ENCODE results near the gene PNPT1.
"Not testable (repeated sequence)": the region's sequence is repeated elsewhere in the genome, so short reads cannot be mapped to it uniquely, and the experiment has no call there.

PNPT1 gene

DNA sequence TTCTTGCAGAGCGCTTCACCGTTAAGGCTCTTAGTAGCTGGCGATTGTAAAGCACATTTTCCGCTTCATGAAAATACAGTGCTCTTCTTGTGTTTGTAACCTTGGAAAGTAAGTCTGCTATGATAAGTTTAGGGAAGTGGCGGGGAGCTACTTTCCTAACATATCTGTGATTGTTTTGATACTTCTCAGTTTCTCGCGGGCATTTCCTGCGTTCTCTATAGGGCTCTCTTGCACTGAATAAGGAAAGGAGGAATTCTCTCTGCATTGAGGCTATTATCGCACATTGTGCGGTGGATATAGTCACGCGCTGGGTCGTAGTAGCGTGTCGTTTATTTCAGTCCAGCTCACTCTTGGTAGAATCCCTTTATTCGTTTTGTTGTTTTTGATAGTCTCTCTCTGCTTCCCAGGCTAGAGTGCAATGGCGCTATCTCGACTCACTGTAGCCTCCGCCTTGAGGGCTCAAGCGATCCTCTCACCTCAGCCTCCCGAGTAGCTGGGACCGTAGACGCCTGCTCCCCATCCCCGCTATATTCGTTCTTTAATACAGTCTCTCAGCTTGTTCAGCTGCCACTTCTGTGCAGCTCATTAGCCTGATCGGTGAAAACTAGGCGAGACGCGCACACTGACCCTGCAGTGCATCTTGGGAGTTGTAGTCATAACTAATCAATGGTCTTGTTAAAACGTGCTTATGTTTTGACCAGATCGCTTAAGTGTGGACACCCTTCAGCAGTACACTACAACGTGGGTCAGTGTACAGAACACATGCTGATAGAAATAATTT is 75.2 kb downstream of the PNPT1 start:
- ATAC-seq: peak; percentile 20
- Mint-ChIP-seq H3K4me1 (peaks cover 56% of the 10 kb centered on the region), H3K27me3 (no peaks in the 10 kb centered on the region), H3K4me3 (no peak overlapping the region), H3K36me3 (ENCODE audit: low read depth) (peaks cover 30% of the 10 kb centered on the region), H3K27ac (no peak overlapping the region), H3K9me3 (no peaks in the 10 kb centered on the region)
- DNase-seq: peak; percentile 47

DNA sequence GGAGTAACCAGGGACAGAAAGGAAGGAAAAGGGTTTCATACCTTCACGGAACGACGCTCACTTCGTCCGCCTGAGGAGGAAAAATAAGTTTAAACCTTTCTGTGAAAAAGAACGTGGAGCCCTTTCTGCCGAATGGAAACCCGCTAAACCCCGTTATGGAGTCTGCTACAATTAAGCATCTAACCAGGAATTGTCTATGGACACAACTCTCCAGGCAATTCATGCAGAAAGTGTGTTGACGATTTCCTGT is 75.7 kb downstream of the PNPT1 start:
- H3K4me1 Mint-ChIP-seq: peaks cover 54% of the 10 kb centered on the region

DNA sequence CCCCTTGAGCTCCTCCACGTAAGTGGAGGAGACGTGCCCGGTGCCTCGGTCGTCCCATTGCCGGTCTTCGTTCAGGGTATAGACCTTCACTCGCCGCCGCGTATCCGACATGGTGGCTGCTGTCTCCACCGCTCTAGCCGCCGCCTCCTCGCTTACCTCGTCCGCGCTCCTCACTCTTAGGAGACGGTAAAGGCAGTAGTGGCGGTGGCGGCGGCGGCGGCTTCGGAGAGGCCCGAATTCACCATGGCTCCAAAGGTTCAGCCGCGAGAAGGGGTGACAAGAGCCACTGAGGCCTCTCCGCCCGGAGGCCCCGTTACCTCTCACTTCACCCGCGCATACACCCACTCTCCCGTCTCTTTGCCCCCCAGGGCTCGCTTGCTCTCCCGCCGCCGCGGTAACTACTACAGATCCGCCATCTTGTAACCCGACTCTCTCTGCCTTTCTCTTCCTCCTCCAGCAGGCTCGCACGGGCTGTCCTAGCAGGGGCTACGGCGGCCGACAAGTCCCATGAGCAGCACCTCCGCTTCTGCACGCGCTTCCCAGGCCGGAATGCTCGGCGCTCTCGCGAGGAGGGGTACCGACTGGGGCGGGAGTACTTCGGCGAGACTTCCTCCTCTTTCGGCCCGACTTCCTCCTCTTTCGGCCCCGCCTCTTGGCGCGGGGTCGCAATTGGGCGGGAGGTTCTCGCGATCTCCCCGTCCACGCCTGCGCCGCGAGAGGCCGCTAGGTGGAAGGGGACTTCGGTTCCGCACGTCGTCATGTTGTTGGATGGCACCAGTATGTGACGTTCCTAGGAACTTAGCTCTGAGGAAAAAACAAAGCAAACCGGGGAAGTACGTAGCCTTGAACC is 76.2 kb downstream of the PNPT1 start, which contains the start of gene PPP4R3B:
PPP4R3B (minus strand) TSS at position 448 of the 850 bp plus-strand sequence; CDS start at position 111, 337 bp downstream.
- H3K27ac Mint-ChIP-seq: no peak within 1 kb of the TSS
- no peaks in the 10 kb centered on the region for H3K27me3 Mint-ChIP-seq
- no peaks in the 10 kb centered on the region for H3K9me3 Mint-ChIP-seq
- H3K4me3 Mint-ChIP-seq: no peak within 1 kb of the TSS
- ATAC-seq: peak; percentile 94
- H3K4me1 Mint-ChIP-seq: peaks cover 50% of the 10 kb centered on the region
- peaks cover 31% of the 10 kb centered on the region for H3K36me3 Mint-ChIP-seq (ENCODE audit: low read depth)
- peak; percentile 97 for DNase-seq

More for the DNA sequence above, 75.7 kb downstream of the PNPT1 start:
- H3K27me3 Mint-ChIP-seq: no peaks in the 10 kb centered on the region
- H3K9me3 Mint-ChIP-seq: no peaks in the 10 kb centered on the region
- ATAC-seq: no peak
- DNase-seq: no peak
- H3K27ac Mint-ChIP-seq: no peak overlapping the region
- H3K4me3 Mint-ChIP-seq: no peak overlapping the region
- H3K36me3 Mint-ChIP-seq (ENCODE audit: low read depth): peaks cover 32% of the 10 kb centered on the region

DNA sequence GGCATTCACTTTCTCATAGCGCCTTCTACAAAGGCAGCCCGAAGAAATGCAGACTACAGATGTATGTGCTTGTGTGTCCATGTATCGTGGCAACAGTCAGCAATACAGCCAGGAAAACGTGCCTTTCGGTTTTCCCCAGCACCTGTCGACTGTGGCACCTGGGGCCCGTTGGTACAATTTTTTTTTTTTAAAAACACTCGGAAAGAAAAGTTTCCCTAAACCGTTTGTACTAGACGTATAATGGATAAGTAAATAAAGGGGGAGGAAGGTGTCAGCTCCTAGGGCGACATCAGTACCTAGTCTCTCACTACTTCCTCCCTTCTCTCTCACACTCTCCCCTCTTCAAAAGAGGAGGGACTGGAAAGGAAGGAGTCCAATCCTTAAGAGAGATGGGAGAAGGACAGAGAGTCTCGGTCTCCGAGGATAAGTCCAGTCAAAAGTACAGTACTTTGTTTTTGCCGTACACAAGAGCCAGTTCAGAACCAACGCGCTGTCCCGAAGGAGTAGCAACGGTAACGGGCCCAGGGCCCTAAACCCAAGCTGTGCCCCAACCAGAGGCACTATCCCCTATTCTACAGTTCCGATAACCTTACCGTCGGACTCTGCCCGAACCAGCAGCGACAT is 77.0 kb downstream of the PNPT1 start:
- Mint-ChIP-seq H3K4me3 (no peak overlapping the region), H3K4me1 (peaks cover 43% of the 10 kb centered on the region), H3K27ac (no peak overlapping the region), H3K36me3 (ENCODE audit: low read depth) (peaks cover 37% of the 10 kb centered on the region), H3K9me3 (no peaks in the 10 kb centered on the region), H3K27me3 (no peaks in the 10 kb centered on the region)
- no peak for ATAC-seq
- DNase-seq: peak; percentile 42

DNA sequence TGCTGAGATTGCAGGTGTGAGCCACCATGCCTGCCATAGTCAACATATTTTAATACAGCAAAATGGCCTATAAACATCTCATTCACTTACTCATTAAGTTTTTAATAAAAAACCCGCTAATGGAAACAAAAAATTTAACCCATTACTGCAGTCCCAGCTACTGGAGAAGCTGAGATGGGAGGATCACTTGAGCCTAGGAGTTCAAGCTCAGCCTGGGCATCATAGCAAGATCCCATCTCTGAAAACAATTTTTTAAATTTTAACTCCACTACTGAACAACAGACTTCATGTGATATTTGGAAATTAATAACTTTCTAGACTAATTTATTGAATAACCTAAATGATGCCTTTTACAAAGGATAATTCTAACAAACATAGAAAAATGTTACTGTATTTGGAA is 81.6 kb downstream of the PNPT1 start:
- no peak overlapping the region for H3K4me3 Mint-ChIP-seq
- ATAC-seq: no peak
- H3K27ac Mint-ChIP-seq: no peak overlapping the region
- H3K27me3 Mint-ChIP-seq: no peaks in the 10 kb centered on the region
- no peaks in the 10 kb centered on the region for H3K9me3 Mint-ChIP-seq
- H3K36me3 Mint-ChIP-seq (ENCODE audit: low read depth): peaks cover 50% of the 10 kb centered on the region
- DNase-seq: no peak
- H3K4me1 Mint-ChIP-seq: peaks cover 51% of the 10 kb centered on the region

DNA sequence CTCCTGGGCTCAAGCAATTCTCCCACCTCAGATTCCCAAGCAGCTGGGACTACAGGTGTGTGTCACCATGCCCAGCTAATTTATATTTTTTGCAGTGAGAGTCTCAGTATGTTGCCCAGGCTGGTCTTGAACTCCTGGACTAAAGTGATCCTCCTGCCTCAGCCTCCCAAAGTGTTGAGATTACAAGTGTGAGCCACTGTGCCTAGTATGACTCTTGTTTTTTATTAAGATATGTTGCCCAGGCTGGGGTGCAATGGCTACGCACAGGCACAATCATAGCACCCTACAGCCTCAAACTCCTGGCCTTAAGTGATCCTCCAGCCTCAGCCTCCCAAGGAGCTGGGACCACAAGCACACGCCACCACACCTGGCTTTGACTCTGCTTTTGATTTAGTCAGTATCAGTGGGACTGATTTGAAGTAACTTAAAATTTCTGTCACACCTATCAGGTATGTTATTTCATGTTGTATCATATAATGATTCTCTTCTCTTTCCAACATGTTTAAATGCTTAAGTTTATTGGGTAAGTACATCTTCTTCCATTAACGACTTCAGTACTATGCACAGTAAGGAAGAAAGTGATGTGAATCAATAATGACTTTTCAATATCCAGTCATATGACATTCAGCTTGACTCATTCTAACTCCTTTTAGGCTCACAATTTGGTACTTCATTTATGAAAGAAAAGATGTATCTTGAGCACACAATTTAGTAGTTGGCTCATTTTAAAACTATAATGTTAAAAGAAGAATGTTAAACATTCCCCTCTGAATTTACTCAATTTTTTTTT is 82.5 kb downstream of the PNPT1 start:
- Mint-ChIP-seq H3K36me3 (ENCODE audit: low read depth) (peaks cover 53% of the 10 kb centered on the region), H3K9me3 (no peaks in the 10 kb centered on the region), H3K4me1 (peaks cover 53% of the 10 kb centered on the region), H3K27ac (peak overlapping the region; percentile 29), H3K27me3 (no peaks in the 10 kb centered on the region), H3K4me3 (no peak overlapping the region)
- DNase-seq: no peak
- no peak for ATAC-seq

DNA sequence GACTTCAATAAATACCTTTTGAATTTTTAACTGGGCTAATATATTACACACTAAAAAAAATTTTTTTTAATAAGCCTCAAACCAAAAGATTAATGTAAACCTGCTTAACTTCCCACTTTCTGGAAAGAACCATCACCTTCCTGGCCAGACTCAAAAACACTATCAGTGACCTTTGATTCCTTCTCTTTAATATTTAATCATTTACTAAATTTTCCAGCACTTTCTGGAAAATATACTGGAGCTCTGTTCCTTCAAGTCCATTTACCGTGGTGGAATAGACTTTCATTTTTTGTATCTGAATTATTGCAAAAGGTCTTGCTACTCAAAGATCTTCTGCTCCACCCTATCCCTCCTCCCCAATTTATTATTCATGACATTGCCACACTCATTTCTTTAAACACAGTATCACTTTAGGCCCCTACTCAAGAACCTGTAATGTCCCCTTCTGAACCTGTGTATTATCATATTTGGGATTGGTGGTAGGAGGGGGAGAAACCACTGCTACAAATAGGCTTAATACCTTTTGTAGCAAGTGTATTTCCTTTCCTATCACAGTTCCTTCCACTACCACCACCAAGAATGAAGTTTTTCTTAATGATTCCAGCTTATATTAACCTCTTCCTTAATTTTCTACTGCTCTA is 83.6 kb downstream of the PNPT1 start:
- H3K9me3 Mint-ChIP-seq: no peaks in the 10 kb centered on the region
- ATAC-seq: no peak
- peak overlapping the region; percentile 16 for H3K27ac Mint-ChIP-seq
- no peak overlapping the region for H3K4me3 Mint-ChIP-seq
- H3K36me3 Mint-ChIP-seq (ENCODE audit: low read depth): peaks cover 49% of the 10 kb centered on the region
- no peak for DNase-seq
- peaks cover 50% of the 10 kb centered on the region for H3K4me1 Mint-ChIP-seq
- H3K27me3 Mint-ChIP-seq: no peaks in the 10 kb centered on the region

DNA sequence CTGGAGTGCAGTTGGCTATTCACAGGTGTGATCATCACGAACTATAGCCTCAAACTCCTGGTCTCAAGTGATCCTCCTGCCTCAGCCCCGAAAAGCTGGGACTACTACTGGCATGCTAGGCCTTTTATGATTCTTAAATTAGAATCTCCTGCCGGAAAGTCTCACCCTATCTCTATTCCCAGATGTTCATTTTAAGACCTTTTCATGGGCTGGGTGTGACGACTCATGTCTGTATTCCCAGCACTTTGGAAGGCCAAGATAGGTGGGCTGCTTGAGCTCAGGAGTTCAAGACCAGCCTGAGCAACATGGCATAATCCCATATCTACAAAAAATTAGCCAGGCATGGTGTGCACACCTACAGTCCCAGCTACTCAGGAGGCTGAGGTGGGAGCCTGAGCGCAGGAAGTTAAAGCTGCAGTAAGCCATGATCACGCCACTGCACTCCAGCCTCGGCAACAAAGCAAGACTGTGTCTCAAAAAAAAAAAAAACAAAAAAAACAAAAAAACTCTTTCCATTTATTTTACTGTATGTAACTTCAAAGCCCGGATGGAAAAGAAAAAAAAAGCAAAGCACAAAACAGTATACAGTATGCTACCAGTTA is 84.3 kb downstream of the PNPT1 start:
- Mint-ChIP-seq H3K9me3 (no peaks in the 10 kb centered on the region), H3K36me3 (ENCODE audit: low read depth) (peaks cover 44% of the 10 kb centered on the region), H3K27me3 (no peaks in the 10 kb centered on the region), H3K27ac (no peak overlapping the region), H3K4me3 (no peak overlapping the region), H3K4me1 (peaks cover 49% of the 10 kb centered on the region)
- no peak for DNase-seq
- ATAC-seq: no peak

DNA sequence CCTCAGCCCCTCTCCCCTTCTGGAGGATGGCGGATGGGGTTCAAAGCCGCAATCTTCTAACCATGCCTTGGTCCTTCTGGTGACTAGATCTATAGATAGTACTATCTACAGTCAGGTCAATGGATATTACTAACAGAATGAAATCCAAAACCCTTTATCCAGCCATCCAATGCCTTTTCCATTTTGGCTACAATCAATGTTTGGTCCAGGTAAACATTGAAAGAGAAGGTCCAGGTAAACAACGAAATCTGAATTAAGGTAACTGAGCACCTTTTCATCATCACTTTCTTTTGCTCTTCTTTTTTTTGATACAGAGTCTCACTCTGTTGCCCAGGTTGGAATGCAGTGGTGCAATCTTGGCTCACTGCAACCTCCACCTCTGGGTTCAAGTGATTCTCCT is 85.9 kb downstream of the PNPT1 start:
- no peak for ATAC-seq
- Mint-ChIP-seq H3K27me3 (no peaks in the 10 kb centered on the region), H3K27ac (no peak overlapping the region), H3K36me3 (ENCODE audit: low read depth) (peaks cover 31% of the 10 kb centered on the region), H3K9me3 (no peaks in the 10 kb centered on the region), H3K4me3 (no peak overlapping the region), H3K4me1 (peaks cover 44% of the 10 kb centered on the region)
- no peak for DNase-seq

DNA sequence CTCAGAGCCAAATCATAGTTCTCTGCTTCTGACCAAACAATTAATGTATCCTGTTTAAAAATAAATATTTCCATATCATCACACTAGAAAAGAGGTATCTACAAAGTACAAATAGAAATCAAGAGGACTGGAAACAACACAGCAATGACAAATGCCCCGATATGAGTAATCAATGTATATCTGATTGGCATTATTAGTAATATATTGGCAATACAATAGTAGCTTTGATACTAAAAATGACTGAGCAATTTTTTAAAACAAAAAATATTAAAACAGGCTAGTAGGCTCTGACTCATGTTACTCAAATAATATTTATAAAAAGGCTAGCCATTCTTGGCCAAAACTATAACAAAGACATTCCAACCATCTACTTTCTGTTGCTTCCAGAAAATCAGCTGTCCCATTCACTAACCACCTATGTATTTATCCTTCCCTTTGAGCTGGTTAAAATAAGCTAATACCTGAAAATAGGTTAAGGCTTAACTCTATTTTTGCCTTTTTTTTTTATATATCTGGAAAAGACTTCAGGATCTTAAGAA is 89.5 kb downstream of the PNPT1 start:
- no peak for DNase-seq
- H3K27ac Mint-ChIP-seq: no peak overlapping the region
- peaks cover 47% of the 10 kb centered on the region for H3K4me1 Mint-ChIP-seq
- no peak overlapping the region for H3K4me3 Mint-ChIP-seq
- no peaks in the 10 kb centered on the region for H3K9me3 Mint-ChIP-seq
- no peaks in the 10 kb centered on the region for H3K27me3 Mint-ChIP-seq
- ATAC-seq: no peak
- peaks cover 27% of the 10 kb centered on the region for H3K36me3 Mint-ChIP-seq (ENCODE audit: low read depth)

DNA sequence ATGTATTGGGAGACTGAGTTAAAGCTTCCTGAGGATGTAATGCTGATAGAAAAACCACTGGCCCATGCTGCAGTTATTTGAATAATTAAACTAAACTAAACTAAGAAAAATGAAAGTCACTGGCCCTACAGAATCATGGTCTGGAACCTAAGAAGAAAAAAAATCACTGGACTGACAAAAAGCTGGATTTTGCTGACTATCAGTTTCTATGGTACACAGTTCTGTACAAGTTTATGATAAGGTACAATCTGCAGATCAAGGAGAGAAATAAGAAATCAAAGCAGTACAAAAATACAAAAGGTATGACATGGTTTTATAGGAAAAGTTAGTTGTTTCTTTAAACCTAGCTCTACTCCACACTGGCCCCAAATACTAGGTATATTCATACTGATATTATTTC is 91.8 kb downstream of the PNPT1 start:
- DNase-seq (no peak), ATAC-seq (no peak)
- no peaks in the 10 kb centered on the region for H3K9me3 Mint-ChIP-seq
- H3K27ac Mint-ChIP-seq: no peak overlapping the region
- H3K27me3 Mint-ChIP-seq: no peaks in the 10 kb centered on the region
- peaks cover 36% of the 10 kb centered on the region for H3K4me1 Mint-ChIP-seq
- peaks cover 32% of the 10 kb centered on the region for H3K36me3 Mint-ChIP-seq (ENCODE audit: low read depth)
- H3K4me3 Mint-ChIP-seq: no peak overlapping the region

DNA sequence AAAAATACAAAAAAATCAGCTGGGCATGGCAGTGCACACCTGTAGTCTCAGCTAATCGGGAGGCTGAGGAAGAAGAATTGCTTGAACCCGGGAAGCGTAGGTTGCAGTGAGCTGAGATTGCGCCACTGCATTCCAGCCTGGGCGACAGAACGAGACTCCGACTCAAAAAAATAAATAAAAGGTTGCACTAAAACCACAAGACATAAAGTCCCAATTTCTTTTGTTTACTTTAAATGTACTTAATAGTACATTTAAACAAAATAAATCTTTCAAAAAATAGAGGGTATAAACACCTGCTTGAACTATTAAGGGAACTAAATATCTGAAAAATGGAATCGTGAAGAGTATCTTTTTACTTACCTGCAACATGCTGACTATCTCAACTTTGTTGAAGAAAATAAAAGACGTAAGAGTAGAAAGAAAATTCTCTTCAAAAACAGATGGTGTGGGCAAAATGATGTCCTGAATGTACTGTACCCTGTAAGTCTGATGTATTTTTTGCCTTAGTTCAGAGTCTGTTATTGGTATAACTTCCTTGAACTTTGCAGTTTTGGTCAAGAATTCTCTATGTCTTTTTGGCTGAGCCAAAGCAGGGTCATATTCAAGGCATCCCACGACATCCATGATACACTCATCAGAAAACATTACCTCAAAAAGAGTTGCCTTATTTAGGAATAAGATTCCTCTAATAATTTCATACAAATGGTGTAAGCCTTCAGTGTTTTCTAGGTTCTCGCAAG is 95.4 kb downstream of the PNPT1 start:
- H3K36me3 Mint-ChIP-seq (ENCODE audit: low read depth): peaks cover 45% of the 10 kb centered on the region
- no peaks in the 10 kb centered on the region for H3K9me3 Mint-ChIP-seq
- ATAC-seq (no peak), DNase-seq (no peak)
- no peaks in the 10 kb centered on the region for H3K27me3 Mint-ChIP-seq
- no peak overlapping the region for H3K27ac Mint-ChIP-seq
- H3K4me3 Mint-ChIP-seq: no peak overlapping the region
- H3K4me1 Mint-ChIP-seq: peaks cover 32% of the 10 kb centered on the region

DNA sequence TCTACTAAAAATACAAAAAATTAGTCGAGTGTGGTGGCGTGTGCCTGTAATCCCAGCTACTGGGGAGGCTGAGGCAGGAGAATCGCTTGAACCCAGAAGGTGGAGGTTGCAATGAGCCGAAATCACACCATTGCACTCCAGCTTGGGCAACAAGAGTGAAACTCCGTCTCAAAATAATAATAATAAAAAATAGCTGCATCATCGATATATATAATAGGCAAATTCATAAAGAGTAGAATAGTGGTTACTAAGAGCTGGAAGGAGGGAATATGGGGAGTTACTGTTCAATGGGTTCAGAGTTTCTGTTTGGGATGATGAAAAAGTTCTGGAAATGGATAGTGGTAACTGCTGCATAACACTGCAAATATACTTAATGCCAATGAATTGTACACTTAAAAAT is 96.8 kb downstream of the PNPT1 start:
- not testable (repeated sequence) for H3K9me3 Mint-ChIP-seq, DNase-seq, ATAC-seq, H3K27me3 Mint-ChIP-seq, H3K4me3 Mint-ChIP-seq, H3K27ac Mint-ChIP-seq
- peaks cover 31% of the 10 kb centered on the region for H3K4me1 Mint-ChIP-seq
- peaks cover 42% of the 10 kb centered on the region for H3K36me3 Mint-ChIP-seq (ENCODE audit: low read depth)
